Parathyroid adenoma (tissue), 2 donors: ENCODE data around the gene PNCK.
"Not testable (repeated sequence)": the region's sequence is repeated elsewhere in the genome, so short reads cannot be mapped to it uniquely, and the experiment has no call there.

ENCODE experiments used
- H2AFZ ChIP-seq: fragments of 300-600 bp; sonication (generic); one replicate; pipeline ENCODE4 v1.7.0; 2017; ENCODE audit warnings: antibody characterized with exemption, mild to moderate bottlenecking
- H3K27ac ChIP-seq: fragments of 300-600 bp; sonication (generic); one replicate; pipeline ENCODE4 v1.7.0; 2017
- H3K27me3 ChIP-seq: fragments of 300-600 bp; sonication (generic); one replicate; pipeline ENCODE4 v1.7.0; 2017; ENCODE audit warnings: low read length; ENCODE audit not compliant: control insufficient read depth, insufficient read depth
- H3K36me3 ChIP-seq: fragments of 300-600 bp; sonication (generic); one replicate; pipeline ENCODE4 v1.7.0; 2017; ENCODE audit warnings: low read length; ENCODE audit not compliant: control insufficient read depth, insufficient read depth
- H3K4me1 ChIP-seq: fragments of 300-600 bp; sonication (generic); one replicate; pipeline ENCODE4 v1.7.0; 2017; ENCODE audit warnings: control low read depth
- H3K4me2 ChIP-seq: fragments of 300-600 bp; sonication (generic); one replicate; pipeline ENCODE4 v1.7.0; 2017; ENCODE audit warnings: low read length
- H3K4me3 ChIP-seq: fragments of 300-600 bp; sonication (generic); one replicate; pipeline ENCODE4 v1.7.0; 2017; ENCODE audit warnings: low read depth, low read length
- H3K79me2 ChIP-seq: fragments of 300-600 bp; sonication (generic); one replicate; pipeline ENCODE4 v1.7.0; 2017; ENCODE audit warnings: control low read depth
- H3K9ac ChIP-seq: fragments of 300-600 bp; sonication (generic); one replicate; pipeline ENCODE4 v1.7.0; 2017; ENCODE audit warnings: mild to moderate bottlenecking
- H3K9me3 ChIP-seq: fragments of 300-600 bp; sonication (generic); one replicate; pipeline ENCODE4 v1.7.0; 2017; ENCODE audit warnings: low read length; ENCODE audit not compliant: control insufficient read depth
- CTCF ChIP-seq: fragments of 300-600 bp; sonication (generic); IDR thresholded peaks from one replicate; pipeline ENCODE4 v1.7.0; 2017; ENCODE audit warnings: antibody characterized with exemption, mild to moderate bottlenecking
- donor health status: primary hyperparathyroidism.

The PNCK gene

DNA sequence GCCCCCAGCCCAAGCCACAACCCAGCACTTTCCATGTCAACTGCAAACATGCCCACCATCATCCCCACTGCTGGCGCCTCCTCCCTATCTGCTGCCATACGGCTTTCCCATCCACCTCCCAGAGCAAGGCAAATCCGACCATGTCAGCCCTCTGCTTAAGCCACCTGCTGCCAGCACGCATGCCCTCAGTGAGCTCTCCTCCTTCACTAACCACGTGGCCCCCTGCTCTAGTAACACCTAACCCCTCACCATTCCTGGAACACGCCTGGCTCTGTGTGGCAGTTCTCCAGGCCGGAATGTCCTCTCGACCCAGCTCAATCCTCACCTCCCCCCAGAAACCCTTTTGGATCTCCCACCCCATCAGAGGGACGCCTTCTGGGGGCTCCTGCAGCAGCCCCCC lies 33.2 kb upstream of the PNCK start:
- Histone ChIP-seq H3K36me3 (no peaks in the 10 kb centered on the region), H3K27ac (no peak overlapping the region), H3K4me1 (no peaks in the 10 kb centered on the region), H3K4me2 (no peak overlapping the region), H3K27me3 (no peaks in the 10 kb centered on the region), H3K4me3 (no peak overlapping the region), H3K79me2 (no peaks in the 10 kb centered on the region), H3K9me3 (no peaks in the 10 kb centered on the region), H2AFZ (no peak overlapping the region), H3K9ac (no peak overlapping the region)
- no peak for TF ChIP-seq CTCF

GRCh38 chrX:153705403-153706060 lies 31.9 kb upstream of the PNCK start:
- H3K79me2 ChIP-seq, H3K27ac ChIP-seq, H3K4me3 ChIP-seq, H3K9me3 ChIP-seq, H3K36me3 ChIP-seq, H3K4me1 ChIP-seq, H3K27me3 ChIP-seq, H2AFZ ChIP-seq, H3K9ac ChIP-seq, H3K4me2 ChIP-seq: not testable (repeated sequence)

- H3K36me3 ChIP-seq, H3K4me2 ChIP-seq, H3K27ac ChIP-seq, H2AFZ ChIP-seq, H3K27me3 ChIP-seq, H3K9me3 ChIP-seq, H3K79me2 ChIP-seq, H3K9ac ChIP-seq, H3K4me3 ChIP-seq, H3K4me1 ChIP-seq: not testable (repeated sequence)
Observed at GRCh38 chrX:153704631-153705402, 31.2 kb upstream of the PNCK start.

GRCh38 chrX:153704021-153704526 lies 30.5 kb upstream of the PNCK start:
- Histone ChIP-seq H3K79me2 (no peaks in the 10 kb centered on the region), H3K4me2 (no peak overlapping the region), H3K36me3 (no peaks in the 10 kb centered on the region), H3K9ac (no peak overlapping the region), H2AFZ (no peak overlapping the region), H3K27me3 (no peaks in the 10 kb centered on the region), H3K9me3 (no peaks in the 10 kb centered on the region), H3K4me1 (no peaks in the 10 kb centered on the region), H3K4me3 (no peak overlapping the region), H3K27ac (no peak overlapping the region)
- TF ChIP-seq CTCF = no peak

- H3K9me3 ChIP-seq = no peaks in the 10 kb centered on the region
- no peak overlapping the region for H3K27ac ChIP-seq
- H2AFZ ChIP-seq = no peak overlapping the region
- H3K4me3 ChIP-seq = no peak overlapping the region
- no peak overlapping the region for H3K9ac ChIP-seq
- no peaks in the 10 kb centered on the region for H3K4me1 ChIP-seq
- TF ChIP-seq CTCF = no peak
- no peak overlapping the region for H3K4me2 ChIP-seq
- no peaks in the 10 kb centered on the region for H3K79me2 ChIP-seq
- no peaks in the 10 kb centered on the region for H3K27me3 ChIP-seq
- no peaks in the 10 kb centered on the region for H3K36me3 ChIP-seq
Observed at GRCh38 chrX:153703036-153703370, 29.4 kb upstream of the PNCK start.
